Esophagus squamous epithelium (tissue), 4 donors: ENCODE measurements around the gene SLC25A29.

Source experiments
- CTCF ChIP-seq, 6 experiments: fragments of 450-650 bp in 4 of 6; fragments of 200-600 bp in 2 of 6; sonication (generic) in 2 of 6; IDR thresholded peaks; one replicate each; pipeline ENCODE4 v1.5.1; 2016 to 2019; ENCODE audit warnings: antibody characterized with exemption in 6 of 6, mild to moderate bottlenecking in 4 of 6, moderate library complexity in 4 of 6
- POLR2A ChIP-seq, 4 donors: fragments of 450-650 bp; IDR thresholded peaks; one replicate each; pipeline ENCODE4 v1.6.1; 2017; ENCODE audit warnings: antibody characterized with exemption in 4 of 4, mild to moderate bottlenecking in 4 of 4, moderate library complexity in 3 of 4

GRCh38 chr14:100345711-100346110 lies 39.5 kb upstream of the SLC25A29 start:
- TF ChIP-seq CTCF (IDR thresholded peaks at IDR 0.05) (no peak), POLR2A (IDR thresholded peaks at IDR 0.05) (no peak)
